ENCODE results near the gene SETDB1.
"Not testable (repeated sequence)": the region's sequence is repeated elsewhere in the genome, so short reads cannot be mapped to it uniquely, and the experiment has no call there.

Gene SETDB1

GRCh38 chr1:150926097-150926741 is at the start of gene SETDB1:
Gene SETDB1, plus strand, starts transcription at chr1:150926363. Its CDS starts 1,352 bp downstream, at chr1:150927715.
- peak; percentile 67 to 95 for DNase-seq

DNA sequence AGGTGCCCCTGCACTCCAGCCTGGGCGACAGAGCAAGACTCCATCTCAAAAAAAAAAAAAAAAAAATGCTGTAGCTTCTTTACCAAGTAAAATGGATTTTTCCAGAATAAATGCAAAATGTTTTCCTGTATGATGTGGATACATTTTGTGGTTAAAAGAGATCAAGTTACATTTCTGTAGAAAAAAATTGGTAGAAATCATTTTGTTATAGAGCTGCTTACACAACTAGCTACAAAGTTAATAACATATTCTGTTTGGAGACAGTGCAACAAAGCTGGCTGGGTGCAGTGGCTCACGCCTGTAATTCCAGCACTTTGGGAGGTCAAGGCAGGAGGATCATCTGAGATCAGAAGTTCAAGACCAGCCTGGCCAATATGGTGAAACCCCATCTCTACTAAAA is 47.2 kb upstream of the SETDB1 start:
- not testable (repeated sequence) for DNase-seq

DNA sequence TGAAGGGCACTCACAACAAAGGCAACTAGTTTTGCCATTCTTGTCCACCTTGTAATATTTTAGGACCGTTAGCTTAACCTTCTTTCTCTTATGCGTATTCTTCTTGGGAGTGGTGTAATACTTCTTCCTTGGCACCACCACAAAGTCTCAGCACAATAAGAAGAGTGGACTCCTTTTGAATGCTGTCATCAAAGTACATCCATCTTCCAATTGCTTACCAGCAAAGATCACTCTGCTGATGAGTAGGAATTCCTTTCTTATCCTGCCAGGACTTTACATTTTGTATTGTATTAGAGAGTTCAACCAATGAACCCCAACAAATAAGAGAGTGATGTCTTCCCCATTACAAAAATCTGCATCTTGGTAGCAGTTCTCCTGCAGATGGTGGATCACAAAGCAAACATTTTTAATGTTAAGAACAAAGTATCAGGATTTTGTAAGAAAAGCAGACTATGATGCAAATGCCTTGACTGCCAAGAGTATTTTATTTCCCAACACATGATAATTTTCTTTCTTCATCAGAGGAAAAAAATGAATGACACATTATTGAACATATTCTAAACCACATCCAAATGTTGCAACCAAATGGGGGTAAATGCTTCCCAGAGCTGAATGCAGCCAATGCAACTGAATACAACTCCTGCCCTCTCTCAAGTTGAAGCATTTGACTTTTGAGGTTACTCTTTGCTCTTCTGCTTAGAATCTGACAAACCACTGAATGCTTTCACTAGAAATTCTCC is 44.7 kb upstream of the SETDB1 start:
- no peak for DNase-seq

DNA sequence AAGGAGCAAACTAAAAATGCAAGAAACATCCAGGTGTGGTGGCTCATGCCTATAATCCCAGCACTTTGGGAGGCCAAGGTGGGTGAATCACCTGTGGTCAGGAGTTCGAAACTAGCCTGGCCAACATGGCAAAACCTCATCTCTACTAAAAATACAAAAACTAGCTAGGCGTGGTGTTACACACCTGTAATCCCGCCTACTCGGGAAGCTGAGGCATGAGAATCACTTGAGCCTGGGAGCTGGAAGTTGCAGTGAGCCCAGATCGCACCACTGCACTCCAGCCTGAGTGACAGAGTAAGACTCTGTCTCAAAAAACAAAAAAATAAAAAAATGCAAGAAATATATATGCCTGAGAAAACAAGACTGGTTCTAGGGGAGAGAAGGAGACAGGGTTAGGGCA is 43.0 kb upstream of the SETDB1 start:
- not testable (repeated sequence) for DNase-seq

- no peak for DNase-seq
Measured at GRCh38 chr1:150887018-150887417, 39.1 kb upstream of the SETDB1 start, which contains the start of gene CTXND2. Gene CTXND2, plus strand, starts transcription at chr1:150887136. Its CDS starts 25,179 bp downstream, at chr1:150912315.

DNA sequence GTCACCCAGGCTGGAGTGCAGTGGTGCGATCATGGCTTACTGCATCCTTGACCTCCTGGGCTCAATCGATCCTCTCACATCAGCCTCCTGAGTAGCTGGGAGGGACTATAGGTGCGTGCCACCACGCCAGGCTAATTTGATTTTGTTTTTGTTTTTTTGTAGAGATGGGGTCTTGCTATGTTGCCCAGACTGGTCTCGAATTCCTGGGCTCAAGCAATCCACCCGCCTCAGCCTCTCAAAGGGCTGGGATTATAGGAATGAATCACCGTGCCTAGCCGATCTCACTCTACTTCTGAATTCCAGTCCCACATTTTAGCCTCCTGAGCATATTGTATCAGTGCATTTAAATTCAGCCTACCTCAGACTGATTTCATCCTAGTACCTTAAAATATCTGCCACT is 37.4 kb upstream of the SETDB1 start:
- no peak for DNase-seq

GRCh38 chr1:150890033-150890416 is 36.1 kb upstream of the SETDB1 start:
- no peak for DNase-seq

DNA sequence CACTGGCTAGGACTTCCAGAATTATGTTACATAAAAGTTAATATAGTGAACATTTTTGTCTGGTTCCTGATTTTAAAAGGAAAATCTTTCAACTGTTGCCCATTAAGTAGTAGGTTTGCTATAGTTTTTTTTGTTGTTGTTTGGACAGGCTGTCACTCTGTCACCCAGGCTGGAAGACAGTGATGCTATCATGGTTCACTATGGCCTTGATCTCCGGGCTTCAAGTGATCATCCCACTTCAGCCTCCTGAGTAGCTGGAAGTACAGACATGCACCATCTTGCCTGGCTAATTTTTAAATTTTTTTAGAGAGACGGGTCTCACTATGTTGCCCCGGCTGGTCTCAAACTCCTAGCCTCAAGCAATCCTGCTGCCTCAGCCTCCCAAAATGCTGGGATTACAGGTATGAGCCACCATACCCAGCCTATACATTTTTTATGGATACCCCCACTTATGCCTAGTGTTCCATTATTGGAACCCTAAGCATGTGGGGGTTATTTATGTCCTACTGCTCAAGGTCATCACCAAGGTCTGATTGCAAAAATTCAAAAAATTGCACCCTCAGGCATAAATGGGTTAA is 32.7 kb upstream of the SETDB1 start:
- no peak for DNase-seq

DNA sequence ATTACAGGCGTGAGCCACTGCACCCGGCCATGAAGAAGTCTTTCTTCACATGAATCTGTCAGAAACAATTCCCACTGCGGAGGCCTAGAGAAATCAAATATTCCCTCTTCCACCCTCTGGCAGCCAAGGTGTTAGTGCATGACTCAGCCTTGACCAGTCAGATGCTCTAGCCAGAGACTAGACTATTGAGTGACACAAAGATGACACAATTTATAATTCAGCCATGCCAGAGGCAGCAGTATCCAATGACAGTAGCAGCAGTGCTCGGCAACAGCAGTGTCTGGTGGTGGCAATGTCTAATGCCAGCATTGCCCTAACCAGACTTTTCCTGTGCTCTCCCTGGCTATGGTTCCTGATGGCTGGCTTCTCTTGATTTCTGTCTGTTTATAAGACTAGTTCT is 30.5 kb upstream of the SETDB1 start:
- DNase-seq: no peak

GRCh38 chr1:150899795-150900194 is 26.4 kb upstream of the SETDB1 start:
- DNase-seq: not testable (repeated sequence)

DNA sequence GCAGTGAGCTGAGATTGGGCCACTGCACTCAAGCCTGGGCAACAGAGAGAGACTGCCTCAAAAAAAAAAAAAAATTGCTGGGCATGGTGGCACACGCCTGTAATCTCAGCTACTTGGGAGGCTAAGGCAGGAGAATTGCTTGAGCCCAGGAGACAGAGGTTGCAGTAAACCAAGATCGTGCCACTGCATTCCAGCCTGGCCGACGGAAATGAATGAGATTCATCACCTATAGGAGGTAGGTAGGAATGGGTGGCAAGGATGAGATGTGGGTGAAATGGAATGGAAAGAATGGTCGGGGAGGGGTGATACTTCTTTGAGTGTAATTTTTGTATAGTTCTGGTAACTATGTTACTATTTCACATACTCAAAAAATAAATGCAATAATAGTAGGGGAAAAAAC is 23.8 kb upstream of the SETDB1 start:
- no peak for DNase-seq

DNA sequence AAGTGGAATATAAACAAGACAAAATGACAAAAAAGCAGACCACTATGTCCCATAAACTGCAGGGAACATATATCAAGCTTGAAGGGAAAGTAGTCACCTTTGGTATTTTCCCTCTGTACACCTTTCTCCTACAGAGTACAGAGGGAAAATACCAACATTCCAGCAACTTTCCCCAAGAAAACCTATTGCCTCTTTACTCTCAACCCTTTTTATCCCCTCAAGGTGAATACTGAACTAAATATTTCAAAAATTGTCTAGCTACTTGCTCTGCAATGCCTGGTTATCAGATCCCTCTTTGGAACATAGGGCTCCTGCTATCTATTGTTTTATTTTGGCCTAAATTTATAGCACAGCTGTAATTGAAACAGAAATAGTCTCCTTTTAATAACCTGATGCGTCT is 23.4 kb upstream of the SETDB1 start:
- no peak for DNase-seq

DNA sequence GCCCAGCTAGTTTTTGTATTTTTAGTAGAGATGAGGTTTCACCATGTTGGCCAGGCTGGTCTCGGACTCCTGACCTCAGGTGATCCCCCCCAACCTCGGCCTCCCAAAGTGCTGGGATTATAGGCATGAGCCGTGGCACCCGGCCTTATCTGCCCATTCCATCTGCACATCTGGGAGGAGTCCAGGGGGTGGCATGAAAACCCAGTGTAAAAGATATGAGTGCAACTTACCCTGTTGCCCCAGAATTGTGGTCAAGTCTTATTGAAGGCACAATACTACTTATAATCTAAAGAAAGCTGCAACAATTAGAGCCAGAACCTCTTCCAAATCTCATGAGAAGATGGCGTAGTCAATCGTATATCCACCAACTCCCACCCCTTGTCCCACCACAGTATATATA is 20.9 kb upstream of the SETDB1 start:
- no peak for DNase-seq

- DNase-seq: no peak
Measured at GRCh38 chr1:150906329-150906728, 19.8 kb upstream of the SETDB1 start.

- no peak for DNase-seq
Measured at GRCh38 chr1:150906813-150907212, 19.4 kb upstream of the SETDB1 start.

GRCh38 chr1:150909585-150910180 is 16.5 kb upstream of the SETDB1 start:
- no peak for DNase-seq

- no peak for DNase-seq
Measured at GRCh38 chr1:150912623-150913022, 13.5 kb upstream of the SETDB1 start.

GRCh38 chr1:150917387-150917786 is 8.8 kb upstream of the SETDB1 start:
- no peak for DNase-seq

GRCh38 chr1:150922519-150922975 is 3.6 kb upstream of the SETDB1 start:
- peak; percentile 8 to 72 for DNase-seq

GRCh38 chr1:150925080-150925479 is 1.1 kb upstream of the SETDB1 start:
- peak in 1 of 2 donors; percentile 7 for DNase-seq

DNA sequence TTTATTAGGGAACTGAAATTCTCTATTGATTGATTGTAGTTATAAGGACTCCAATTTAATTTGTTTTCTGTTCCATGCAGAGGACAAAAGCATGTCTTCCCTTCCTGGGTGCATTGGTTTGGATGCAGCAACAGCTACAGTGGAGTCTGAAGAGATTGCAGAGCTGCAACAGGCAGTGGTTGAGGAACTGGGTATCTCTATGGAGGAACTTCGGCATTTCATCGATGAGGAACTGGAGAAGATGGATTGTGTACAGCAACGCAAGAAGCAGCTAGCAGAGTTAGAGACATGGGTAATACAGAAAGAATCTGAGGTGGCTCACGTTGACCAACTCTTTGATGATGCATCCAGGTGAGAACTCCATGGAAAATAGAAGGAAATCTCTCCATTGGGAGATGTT is 1.5 kb downstream of the SETDB1 start:
- no peak for DNase-seq

DNA sequence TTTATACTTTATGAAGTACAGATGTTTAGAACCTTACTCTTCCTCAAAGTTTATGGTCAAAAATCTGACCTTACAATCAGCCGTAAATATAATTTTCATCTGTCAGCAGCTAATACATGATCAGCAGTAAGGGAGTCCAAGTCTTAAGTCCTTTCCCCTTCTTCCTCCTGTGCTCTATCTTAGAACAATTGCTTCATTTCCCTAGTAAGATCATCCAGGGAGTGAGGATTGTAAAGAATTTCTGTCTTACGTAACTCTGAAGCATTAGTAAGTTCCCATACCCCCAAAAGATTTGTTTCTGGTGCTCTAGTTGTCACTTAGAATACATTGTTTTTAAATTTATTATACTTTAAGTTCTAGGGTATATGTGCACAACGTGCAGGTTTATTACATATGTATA is 2.1 kb downstream of the SETDB1 start:
- DNase-seq: no peak

GRCh38 chr1:150928775-150929174 is 2.6 kb downstream of the SETDB1 start:
- DNase-seq: not testable (repeated sequence)

GRCh38 chr1:150931773-150932172 is 5.6 kb downstream of the SETDB1 start:
- no peak for DNase-seq

Measured in bone marrow (tissue), 2 donors.